ENCODE results near the gene CHCHD3.
"Not testable (repeated sequence)": the region's sequence is repeated elsewhere in the genome, so short reads cannot be mapped to it uniquely, and the experiment has no call there.

The CHCHD3 gene

DNA sequence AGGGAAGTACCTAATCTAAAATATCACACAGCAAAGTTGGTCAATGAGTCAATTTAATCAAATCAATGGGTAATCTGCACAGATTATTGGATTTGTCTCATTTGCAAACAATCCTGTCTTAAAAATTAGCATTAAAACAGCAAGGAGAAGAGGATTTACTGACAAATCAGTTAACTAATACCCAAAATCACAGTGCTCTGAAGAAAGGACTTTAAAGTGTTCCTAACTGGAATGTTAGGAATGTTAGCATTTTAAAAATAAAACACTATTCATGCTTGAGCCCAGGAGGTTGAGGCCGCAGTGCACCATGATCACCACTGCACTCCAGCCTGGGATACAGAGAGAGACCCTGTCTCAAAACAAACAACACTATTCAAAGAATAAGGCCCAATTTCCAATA, 83.1 kb downstream of the CHCHD3 start:
- no peak for DNase-seq

DNA sequence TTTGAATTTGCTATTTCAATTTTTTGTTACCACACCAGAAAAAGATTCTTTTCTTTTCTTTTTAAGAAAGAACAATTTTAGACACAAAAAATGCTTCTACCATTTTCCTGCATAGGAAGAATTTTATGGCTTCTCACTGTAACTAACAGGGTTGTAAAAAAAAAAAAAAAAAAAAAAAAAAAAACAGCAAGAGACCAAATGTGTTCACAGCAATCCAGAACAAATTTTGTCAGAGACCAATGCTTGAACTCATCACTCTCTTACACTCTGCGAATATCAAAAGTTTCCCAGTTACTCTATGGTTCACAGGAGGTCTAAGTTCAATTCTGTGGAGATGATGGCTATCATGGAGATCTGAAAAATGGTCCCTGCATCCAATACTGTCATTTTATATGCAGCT, 84.4 kb downstream of the CHCHD3 start:
- DNase-seq = no peak

DNA sequence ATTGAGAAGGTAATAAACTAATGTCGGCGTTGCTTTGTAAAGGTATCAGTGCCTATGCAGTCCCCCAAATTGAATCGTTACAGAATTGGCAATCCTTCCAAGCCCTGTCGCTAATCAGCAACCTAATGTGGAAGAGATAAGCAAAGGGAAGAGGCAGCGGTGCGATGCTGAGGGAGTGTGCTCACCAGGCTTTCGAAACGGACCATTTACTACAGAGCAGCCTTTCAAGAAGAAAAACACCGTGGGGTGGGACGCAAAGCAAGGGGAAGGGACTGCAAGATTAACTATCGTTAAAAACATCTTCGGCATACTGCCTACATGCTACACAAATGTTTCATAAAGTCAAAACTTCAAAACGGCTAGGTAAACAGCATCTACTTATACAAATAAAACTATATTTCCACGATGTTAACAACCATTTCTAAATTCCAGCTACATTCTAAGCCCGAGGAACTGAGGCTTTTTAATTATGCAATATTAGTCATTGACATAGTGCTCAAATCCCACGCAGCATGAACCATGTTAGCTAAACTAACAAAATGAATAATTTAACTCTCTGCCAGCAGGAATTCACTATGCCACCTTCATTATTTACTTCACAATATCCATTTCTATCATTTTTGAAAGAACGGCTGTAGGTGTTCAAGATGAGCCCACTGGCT, 85.2 kb downstream of the CHCHD3 start:
- DNase-seq = no peak

DNA sequence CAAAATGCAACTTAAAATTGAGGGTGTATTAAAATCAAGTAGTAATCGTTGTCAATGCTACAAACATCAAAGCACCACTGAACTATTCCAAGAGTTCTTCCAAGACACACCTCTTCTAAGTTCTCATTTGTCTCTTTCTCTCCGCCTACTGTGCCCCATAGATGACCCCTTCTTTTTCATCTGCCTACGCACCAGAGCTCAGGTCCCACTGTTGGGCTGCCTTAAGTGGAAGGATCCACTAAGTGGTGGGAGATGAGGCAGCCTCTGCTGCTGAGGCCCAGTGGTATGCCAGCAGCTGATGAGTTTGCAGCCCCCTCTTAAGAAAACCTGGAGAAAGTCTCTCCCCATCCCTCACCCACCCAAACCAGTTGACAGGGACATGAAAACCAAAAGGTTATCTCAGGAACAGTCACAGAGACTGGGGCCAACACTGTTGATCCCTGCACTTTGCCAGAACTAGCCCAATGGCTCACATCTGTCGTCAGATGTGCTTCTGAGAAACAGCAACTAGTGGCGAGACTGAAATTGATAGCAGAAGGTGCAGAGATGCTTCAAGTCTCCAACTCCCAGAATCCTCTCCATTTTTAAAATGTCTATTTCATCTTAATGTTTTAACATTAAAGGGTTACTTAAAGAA, 88.4 kb downstream of the CHCHD3 start:
- DNase-seq = no peak

DNA sequence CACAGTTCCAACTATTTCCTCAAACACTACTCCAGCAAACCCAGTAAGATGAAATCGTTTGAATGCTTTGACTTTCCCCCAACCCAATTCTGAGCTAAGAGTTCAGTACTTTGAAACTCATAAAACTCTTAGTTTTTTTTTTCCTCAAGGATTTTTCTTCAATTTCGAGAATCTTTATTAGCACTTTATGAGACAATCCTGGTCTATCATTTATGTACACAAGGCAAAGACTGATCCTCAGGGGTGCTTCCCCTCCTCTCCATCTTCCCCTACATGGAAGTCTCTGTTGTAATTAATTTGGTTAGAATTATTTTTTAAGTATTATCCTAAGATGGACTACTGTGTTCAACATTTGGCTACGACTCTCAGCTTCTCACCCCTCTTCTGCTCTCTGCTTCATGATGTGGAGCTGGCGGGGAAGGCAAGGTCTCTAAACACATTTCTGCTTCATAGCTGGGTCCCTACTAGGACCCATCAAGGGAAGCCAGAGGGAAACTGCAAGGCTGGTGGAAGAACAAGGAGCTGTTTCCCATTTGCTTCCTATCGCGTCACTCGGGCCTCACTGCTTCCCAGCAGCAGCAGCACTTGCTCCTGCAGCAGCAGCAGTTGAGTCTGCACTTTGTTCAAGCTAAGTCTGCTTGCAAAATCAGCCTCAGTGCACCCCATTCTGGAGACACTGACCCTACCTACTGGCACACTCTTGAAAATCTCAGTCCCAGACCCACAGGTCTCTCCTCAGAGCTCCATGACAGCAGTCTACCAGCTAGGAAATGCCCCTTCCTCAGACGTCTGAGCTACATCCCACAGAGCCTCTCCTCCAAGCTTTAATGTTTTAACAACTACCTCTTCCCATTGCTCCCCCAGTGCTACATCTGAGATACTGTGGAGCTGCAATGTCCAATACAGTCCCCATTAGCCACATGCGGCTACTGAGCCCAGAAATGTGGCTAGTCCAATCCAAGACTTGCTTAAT, 90.0 kb downstream of the CHCHD3 start:
- peak; percentile 8 for DNase-seq

DNA sequence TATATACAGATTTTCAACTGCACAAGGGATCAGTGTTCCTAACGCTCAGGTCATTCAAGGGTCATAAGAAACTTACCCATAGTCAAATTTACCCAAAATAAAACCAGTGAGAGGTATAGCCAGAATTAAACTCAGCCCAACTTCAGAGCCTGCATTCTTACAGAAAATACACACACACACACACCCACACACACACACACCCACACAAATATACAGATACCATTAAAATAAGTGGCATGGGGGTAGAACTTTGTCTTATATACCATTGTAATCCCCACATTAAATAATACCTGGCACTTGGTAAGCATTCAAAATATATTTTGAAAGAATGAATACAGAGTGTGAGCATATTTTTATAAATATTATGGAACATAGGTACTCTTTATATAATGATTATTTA, 93.8 kb downstream of the CHCHD3 start:
- no peak for DNase-seq

DNA sequence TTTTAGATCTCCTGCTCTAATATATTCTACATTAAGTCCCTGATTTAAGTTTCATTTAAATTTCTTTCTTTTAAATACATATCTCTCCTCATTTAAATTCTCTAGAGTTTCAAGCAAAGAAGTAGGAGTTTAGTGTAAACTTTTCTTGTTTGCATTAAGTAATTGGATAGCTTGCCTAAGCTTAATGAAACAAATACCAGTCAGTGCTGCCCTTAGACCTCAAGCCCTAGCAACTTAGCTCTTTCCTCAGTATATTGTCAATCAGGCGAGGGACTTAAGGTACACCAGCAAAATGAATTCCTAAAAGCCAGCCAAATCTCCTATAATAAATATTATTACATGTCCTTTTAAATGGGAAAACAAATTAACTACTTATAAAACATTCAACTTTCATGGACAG, 101.5 kb downstream of the CHCHD3 start:
- DNase-seq = peak; percentile 25

DNA sequence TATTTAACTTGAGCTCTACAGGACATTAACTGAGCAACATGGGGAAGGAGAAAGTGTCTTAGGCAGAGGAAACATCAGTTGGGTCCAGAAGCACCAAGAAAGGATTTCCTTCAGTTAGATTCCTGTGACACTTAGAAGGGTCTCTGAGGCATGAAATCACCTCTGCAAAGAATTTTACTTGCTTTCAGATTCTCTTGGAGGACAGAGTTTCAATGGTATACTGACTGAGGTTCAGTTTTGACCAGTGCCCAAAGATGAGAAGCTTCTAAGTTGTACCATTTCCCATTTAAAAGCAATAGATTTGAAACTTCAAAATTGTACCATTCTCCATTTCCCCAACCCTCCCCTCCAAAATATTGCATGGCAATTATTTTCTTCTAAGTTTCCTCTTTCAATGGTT, 102.4 kb downstream of the CHCHD3 start:
- DNase-seq = no peak

DNA sequence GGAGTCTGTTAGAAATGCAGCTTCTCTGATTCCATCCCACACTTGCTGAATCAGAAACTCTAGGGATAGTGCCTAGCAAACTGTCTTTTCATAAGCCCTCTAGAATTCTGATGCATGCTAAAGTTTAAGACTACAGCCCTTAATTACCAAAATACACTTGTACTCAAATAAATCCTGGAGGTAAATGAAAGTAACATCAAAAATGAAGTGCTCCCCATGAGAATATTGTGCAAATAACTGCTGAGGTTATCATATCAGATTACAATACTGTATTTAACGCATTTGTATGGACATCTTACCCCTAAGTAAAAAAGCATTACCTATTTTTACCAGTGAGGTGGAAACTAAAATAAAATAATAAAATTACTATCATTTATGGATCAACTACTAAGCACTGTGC, 104.7 kb downstream of the CHCHD3 start:
- DNase-seq = peak; percentile 40

DNA sequence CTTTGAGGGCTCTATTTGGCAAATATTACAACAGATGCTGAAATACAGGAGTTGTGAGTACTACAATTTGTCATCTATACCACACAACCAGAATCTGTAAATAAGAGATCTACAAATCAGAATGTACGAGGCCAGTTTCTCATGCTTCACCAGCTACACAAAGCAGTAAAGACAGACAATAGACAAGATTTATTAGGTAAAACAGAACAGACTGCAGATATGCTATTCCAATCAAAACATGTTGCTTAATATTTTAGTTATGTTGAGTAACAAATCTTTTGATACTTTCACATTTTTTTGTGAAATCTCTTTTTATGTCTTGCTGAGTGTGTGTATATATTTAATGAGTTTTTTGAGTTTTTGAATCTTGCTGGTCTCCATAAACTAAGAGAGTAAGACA, 109.1 kb downstream of the CHCHD3 start:
- no peak for DNase-seq

DNA sequence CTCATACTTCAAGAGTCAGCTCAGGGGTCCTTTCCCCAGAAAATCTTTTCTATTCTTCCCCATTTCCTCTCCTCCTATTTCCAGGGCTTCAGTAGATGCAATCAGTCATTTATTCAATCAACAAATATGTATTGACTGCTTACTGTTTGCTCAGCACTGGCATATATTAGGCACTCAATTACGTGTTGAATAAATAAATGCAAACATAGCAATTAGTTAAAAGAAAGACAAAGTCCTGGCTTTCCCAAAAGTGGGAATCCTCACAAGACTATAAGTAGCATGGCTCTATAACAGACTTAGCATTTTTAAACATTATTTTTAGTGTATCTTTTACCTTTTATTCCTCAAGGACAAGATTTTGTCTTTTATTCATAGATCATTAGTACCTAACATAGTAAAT, 111.6 kb downstream of the CHCHD3 start:
- no peak for DNase-seq

DNA sequence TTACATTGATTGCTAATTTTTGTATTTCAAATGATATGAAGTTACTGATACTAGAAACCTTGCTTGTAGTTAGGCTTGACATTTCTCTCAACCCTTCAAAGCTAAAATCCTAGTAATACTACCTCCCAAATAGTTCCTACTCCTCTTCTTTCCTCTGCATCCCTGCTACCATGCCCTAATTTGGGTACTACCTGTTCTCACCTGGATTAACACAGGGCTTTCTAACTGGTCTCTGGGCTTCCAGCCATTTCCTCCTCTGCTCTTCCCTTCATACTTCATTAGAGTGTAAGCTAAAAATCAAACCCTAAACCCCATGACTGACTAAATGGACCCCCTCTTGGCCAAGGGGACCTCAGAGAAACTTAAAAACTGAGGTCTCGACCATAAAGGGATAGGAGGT, 112.4 kb downstream of the CHCHD3 start:
- no peak for DNase-seq

DNA sequence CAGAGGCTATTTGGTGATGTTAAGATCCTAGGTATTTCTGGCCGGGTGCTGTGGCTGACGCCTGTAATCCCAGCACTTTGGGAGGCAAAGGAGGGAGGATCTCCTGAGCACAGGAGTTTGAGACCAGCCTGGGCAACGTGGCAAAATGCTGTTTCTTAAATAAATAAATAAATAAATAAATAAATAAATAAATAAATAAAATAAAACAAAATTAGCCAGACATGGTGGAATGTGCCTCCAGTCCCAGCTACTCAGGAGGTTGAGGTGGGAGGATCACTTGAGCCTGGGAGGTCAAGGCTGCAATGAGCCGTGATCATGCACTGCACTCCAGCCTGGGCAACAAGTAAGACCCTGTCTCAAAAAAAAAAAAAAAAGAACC, 114.4 kb downstream of the CHCHD3 start:
- DNase-seq = not testable (repeated sequence)

DNA sequence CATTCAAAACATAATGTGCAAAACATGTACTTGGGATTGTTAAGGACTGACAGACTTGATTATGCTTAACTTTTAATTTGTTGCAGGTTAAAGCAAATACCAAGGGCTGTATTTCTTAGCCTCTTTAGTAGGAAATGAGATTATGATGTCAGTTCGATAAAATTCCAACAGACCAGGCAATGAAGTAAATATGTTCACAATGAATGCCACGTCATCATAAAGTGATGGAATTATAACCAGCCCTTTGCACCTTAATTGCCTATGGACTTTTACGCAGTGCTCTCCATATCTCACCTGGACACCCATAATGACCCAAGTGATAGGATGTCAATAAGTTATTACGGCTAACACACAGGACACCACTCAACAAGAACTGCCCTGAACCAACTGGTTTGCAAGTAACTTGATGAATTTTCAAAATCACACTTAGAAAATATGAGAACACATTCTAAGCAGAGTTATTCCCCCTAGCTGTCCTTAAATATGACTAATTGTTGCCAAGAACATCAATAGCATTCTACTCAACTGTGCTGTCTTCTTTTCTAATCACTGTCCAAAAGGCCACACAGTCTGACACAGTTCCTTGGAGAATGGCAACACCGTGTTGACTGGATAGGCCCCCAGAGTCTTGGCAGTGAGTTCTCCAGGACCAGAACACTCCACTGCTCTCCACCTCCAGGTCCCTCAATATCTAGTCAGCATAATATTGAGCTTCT, 115.0 kb downstream of the CHCHD3 start:
- no peak for DNase-seq

DNA sequence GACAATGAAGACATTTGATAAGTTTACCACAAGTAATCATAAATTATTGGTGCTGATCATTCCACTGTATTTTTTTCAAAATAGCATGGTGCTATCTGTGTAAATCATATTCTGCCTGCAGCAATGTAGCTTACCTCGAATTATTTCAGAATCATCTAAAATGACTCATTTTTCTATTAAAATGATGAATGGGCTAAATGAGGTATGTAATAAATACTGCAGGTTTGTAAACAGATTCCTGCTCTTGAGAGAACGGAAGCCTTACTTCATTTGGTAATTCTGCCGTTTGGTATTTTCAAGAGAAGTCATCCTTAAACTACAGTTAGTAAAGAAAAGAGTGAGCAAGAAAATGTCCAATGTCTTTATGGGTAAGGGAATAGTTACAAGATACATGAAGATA, 115.9 kb downstream of the CHCHD3 start:
- no peak for DNase-seq

DNA sequence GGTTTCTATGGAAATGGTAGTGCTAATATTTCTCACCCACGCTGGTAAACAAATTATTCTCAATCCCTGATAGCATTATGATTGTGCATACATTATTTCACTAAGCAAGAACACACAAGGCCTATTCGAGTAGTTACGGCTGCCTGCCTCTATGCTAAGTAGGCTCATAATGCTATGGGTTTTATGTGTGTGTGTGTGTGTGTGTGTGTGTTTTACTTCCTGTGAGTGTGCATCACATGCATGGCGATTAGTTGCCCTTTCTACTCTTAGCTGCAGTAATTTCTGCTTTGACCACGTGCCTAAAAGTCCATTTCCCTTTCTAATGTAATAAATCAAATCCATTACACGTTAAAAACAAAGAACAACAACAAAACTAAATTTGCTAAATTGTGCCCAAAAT, 117.0 kb downstream of the CHCHD3 start:
- DNase-seq = no peak

DNA sequence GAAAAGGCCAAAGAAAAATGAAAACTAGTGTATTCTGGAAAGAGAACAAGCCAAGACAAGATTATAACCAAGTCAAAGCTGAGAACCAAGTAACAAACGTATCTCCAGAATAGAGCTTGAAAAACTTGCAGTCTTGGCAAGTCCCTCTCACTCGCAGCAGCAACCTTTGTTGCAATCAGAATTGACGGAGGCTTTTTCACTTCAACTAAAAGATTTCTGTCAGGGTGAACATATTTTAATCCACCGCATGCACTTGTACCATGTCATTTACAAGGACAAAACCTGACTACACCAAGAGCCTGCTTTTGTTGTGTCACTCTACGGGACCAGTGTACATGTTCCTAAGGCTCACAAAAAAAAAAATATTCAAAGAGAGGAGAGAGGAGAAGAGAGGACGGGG, 122.0 kb downstream of the CHCHD3 start:
- no peak for DNase-seq

DNA sequence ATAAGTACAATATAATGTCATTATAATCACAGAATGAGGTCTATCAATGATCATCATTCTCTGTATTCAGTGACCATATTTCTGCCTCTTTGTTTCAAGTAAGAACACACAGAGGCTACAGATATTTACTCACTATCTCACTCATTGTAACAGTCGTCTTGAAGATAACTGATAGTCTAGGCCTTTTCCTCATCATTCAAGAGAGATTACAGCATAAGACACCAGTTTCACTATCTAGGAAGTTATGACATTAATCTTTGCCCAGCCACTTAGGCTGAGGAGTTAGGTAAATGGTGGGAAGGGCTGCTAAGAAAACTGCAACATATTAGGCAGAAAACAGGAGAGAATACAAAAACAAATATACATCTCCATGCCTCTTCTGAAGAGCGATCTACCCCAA, 125.3 kb downstream of the CHCHD3 start:
- no peak for DNase-seq

DNA sequence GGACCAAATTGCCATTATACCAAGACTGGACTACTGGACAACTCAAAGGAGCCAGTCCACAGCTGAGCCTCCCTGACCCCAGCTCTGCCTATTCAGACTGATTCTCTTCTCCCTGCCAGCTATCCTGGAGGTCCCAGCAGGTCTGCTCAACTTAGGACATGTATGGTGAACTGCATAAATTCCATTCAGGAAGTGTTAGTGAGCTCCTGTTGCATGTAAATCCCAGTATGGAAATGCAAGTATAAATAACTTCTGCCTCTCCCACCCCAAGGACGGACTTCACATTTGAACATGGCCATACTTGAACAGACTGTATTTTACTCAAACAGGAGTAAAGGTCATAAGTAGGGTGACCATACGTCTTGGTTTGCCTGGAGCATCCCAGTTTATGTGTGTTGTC, 128.4 kb downstream of the CHCHD3 start:
- DNase-seq = no peak

DNA sequence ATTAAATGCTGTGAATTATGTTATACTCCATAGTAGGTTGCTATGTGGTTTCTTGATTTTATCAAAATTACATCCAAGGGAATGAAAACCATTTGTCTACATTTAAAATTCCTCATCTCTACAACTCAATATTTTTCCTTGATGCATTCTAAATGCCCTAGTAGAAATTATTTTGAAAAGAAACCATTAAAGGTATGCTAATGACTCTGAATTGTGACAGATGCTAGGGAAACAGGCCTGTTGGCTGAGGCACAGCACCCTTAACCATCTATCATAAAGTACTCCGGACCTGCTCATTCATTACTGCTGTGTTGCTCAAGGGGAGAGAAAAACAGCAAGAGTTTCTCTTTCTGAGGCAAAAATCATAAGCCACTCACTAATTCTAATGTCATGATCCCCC, 131.2 kb downstream of the CHCHD3 start:
- no peak for DNase-seq

DNA sequence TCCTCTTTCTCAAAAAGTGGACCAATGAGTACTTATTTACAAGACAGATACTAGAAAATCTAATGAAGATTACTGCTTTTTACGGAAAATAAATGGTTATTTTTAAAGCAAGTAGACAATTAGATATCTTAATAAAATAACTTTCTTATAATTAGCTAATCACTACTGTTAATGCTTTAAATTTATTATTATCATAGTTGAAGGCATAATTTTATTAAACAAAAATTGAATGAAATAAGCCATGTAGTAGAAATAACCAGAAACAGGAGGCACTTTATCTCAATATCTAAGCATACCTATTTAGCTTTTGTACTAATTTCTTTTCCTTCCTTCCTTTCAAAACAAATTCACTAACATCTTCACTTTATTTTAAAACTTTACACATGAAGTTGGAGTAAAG, 134.9 kb downstream of the CHCHD3 start:
- DNase-seq = no peak

DNA sequence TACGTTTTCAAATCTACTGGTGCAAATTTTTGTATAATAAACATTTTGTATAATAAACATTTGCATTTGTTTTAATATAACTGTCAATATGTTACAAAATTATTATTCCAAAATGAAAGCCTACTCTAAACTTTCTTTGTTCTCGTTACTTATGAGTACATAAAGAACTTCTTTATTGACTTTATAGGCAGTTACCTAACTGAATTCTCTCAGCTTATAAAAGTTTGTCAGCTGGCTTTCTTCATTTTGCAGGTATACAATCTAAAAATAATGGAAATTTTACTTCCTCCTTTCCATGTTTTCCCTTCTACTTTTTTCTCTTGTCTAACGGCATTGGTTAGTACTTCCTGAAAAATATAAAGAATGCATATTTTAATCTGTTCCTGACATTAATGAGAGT, 137.1 kb downstream of the CHCHD3 start:
- no peak for DNase-seq

DNA sequence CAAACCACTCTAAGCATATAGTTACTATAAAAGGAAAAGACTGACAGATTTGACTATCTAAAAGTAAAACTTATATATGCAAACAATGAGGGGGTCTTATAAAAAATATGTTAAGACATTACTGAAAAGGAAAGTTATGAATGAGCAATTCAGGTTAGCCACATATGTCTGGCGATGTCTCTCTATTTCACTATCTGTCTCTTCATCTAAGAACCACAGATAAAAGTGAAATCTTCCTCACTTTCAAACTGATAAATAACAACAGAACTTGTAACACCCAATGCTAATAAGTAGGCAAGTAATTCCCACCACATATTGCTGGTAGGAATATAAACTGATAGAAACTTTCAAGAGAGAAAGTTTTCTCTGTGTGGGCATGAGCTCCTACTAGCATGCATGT, 138.2 kb downstream of the CHCHD3 start:
- no peak for DNase-seq

Measured in NCI-H69 (cell line).